GM12891 (cell line): ENCODE measurements around the gene FLYWCH1.

ENCODE experiments used
- PAX5 ChIP-seq: IDR thresholded peaks from 2 replicates; pipeline ENCODE4 v1.6.1; 2011; ENCODE audit warnings: low read length, moderate library complexity, mild to moderate bottlenecking; ENCODE audit not compliant: insufficient read depth, severe bottlenecking
- POLR2A ChIP-seq: IDR thresholded peaks from 2 replicates; pipeline ENCODE4 v1.6.1; 2011; ENCODE audit warnings: low read depth, low read length, control low read depth
- POLR2AphosphoS5 ChIP-seq: IDR thresholded peaks from 2 replicates; pipeline ENCODE4 v1.6.1; 2011; ENCODE audit warnings: low read depth, low read length, control low read depth
- POU2F2 ChIP-seq: IDR thresholded peaks from 2 replicates; pipeline ENCODE4 v1.6.1; 2011; ENCODE audit warnings: low read depth, mild to moderate bottlenecking, control low read depth, low read length, moderate library complexity
- SPI1 ChIP-seq: IDR thresholded peaks from 2 replicates; pipeline ENCODE4 v1.6.1; 2011; ENCODE audit warnings: low read depth, low read length, control low read depth
- TAF1 ChIP-seq: IDR thresholded peaks from 2 replicates; pipeline ENCODE4 v1.6.1; 2011; ENCODE audit warnings: low read depth, low read length, control low read depth

DNA sequence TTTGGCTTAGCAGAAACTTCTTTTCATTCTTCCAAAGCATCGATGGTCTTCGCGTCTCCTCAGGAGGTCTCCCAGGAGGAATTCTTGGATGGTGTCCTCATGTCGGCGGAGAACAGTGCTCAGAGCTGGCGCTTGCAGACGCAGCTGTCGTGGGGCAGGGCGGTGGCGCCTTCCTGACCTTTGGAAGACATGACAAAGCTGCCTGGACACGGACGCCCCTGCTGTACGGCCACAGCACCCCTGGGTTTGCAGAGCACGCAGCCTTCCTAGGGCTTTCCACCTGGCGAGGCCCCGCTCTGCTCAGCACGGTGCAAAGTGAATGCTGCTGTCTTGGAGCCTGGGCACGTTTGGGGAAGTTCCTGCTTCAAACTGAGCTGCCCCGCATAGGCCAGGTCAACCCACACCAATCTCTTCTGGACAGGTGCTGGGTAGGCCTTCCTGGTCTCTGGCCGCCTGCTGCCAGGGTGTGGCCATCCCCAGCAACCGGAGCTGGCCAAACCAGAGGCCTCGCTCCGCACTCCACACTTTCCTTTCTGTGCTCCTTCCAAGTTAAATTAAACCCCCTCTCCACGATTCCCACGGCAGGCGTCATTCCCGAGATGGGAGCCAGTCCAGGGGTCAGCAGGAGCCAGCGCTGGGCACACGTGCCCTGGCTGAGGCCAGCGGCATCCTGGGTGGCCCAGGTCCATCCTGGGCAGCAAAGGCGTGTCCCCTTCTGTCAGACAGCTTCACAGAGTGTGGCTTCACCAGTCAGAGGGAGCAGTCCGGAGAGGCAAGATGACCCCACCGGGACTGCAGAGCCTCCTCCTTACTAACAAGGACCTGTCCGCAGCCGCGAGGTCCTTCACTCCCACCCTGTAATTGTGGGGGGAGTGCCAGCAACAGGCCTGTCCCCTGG is 37.3 kb downstream of the FLYWCH1 start:
- TF ChIP-seq POLR2A (no peak), POLR2AphosphoS5 (no peak), SPI1 (no peak), TAF1 (no peak), PAX5 (no peak), POU2F2 (no peak)
